HG02610 (cell line): ENCODE data around the gene DLGAP1.
A peak's percentile ranks its signal among the peaks of the same experiment; 100 is the strongest.

Experiments
- ATAC-seq: cut with Tn5 transposase; IDR thresholded peaks from one replicate; pipeline ENCODE4 v1.9.1; 2021; ENCODE audit warnings: mild to moderate bottlenecking, moderate library complexity; ENCODE audit not compliant: unreplicated experiment

The DLGAP1 gene

GRCh38 chr18:3794537-3795348, 660.4 kb downstream of the DLGAP1 start:
- no peak for ATAC-seq

- no peak for ATAC-seq
Observed at GRCh38 chr18:3793545-3793944, 661.6 kb downstream of the DLGAP1 start.

- ATAC-seq: no peak
Observed at GRCh38 chr18:3793111-3793510, 662.0 kb downstream of the DLGAP1 start.

- no peak for ATAC-seq
Observed at GRCh38 chr18:3792711-3793110, 662.4 kb downstream of the DLGAP1 start.

- no peak for ATAC-seq
Observed at GRCh38 chr18:3791238-3791637, 663.9 kb downstream of the DLGAP1 start.

GRCh38 chr18:3790703-3791102, 664.4 kb downstream of the DLGAP1 start:
- no peak for ATAC-seq

- ATAC-seq: no peak
Observed at GRCh38 chr18:3789525-3789924, 665.6 kb downstream of the DLGAP1 start.

GRCh38 chr18:3784949-3785348, 670.2 kb downstream of the DLGAP1 start:
- ATAC-seq: no peak

GRCh38 chr18:3782901-3783300, 672.2 kb downstream of the DLGAP1 start:
- no peak for ATAC-seq

- ATAC-seq: no peak
Observed at GRCh38 chr18:3777719-3778118, 677.4 kb downstream of the DLGAP1 start.

GRCh38 chr18:3777122-3777521, 678.0 kb downstream of the DLGAP1 start:
- ATAC-seq: no peak

- ATAC-seq: no peak
Observed at GRCh38 chr18:3775996-3776395, 679.1 kb downstream of the DLGAP1 start.

GRCh38 chr18:3773303-3773702, 681.8 kb downstream of the DLGAP1 start:
- no peak for ATAC-seq

- ATAC-seq: peak; percentile 97
Observed at GRCh38 chr18:3771121-3771971, 683.8 kb downstream of the DLGAP1 start.

GRCh38 chr18:3761266-3761665, 693.8 kb downstream of the DLGAP1 start:
- no peak for ATAC-seq

- no peak for ATAC-seq
Observed at GRCh38 chr18:3760741-3761140, 694.4 kb downstream of the DLGAP1 start.

- ATAC-seq: no peak
Observed at GRCh38 chr18:3759099-3759498, 696.0 kb downstream of the DLGAP1 start.

- no peak for ATAC-seq
Observed at GRCh38 chr18:3758531-3758930, 696.6 kb downstream of the DLGAP1 start.

GRCh38 chr18:3757361-3757760, 697.7 kb downstream of the DLGAP1 start:
- no peak for ATAC-seq

- ATAC-seq: no peak
Observed at GRCh38 chr18:3753106-3753505, 702.0 kb downstream of the DLGAP1 start.

- ATAC-seq: no peak
Observed at GRCh38 chr18:3748086-3748485, 707.0 kb downstream of the DLGAP1 start.
